ENCODE results near the gene MRPL16. TPM values are rescaled to one million over a fixed set of nuclear protein-coding genes. Genes with fewer than 3 reads are reported as not detected.

MRPL16 gene
- total RNA-seq (10 to 100 TPM; 22.8 to 24.6 TPM), total RNA-seq (13.2 to 94.0 (median 30.7) reads per million in 172 experiments)
- polyA plus RNA-seq (2013, experiment 1 of 2): 37.5 TPM
- polyA plus RNA-seq (2013, experiment 2 of 2): 38.4 TPM

DNA sequence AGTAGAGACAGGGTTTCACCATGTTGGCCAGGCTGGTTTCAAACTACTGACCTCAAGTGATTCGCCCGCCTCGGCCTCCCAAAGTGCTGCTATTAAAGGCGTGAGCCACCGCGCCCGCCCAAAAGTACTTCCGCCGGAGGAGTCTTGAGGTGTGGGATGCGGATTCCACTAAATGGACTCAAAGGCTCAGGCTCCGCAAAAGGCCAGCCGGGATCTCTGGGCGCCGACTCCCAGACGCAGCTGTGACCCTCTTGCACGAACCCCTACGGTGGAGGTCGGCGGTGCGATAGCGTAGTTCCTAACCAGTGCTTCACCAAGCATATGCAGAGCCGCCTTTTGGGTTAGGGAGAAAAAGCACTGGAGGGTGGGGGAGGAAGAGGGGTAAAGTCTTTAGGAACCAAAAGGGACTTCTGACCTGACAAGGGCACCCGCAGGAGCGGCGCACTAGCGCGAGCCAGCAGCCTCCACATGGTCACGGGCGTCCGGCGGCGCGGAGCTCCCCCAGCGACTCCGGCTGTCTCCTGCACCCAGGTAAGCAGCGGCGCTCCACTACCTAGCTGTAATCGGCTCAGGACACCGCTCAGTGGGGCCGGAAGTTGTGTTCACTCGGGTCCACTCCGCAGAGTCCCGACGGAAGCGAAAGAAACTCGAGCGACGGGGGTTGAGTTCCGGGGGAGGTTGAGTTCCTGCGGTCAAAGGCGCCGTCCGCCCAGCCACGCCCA, at the start of gene MRPL16:
Gene MRPL16 (minus strand): TSS at position 590 of the 722 bp plus-strand sequence. CDS start 120 bp downstream, at position 470.
- peak within 1 kb of the TSS; percentile 53 to 65 for H3K27ac ChIP-seq (ENCODE audit: low read depth in 1 of 2, low read length in 2 of 2)
- Mint-ChIP-seq H3K4me1 (ENCODE audit: low read depth) (peaks cover 33% of the 10 kb centered on the region), H3K9me3 (peaks cover 6% of the 10 kb centered on the region), H3K27ac (peak within 1 kb of the TSS; percentile 93), H3K4me3 (peak within 1 kb of the TSS; percentile 95), H3K36me3 (ENCODE audit: low read depth) (peaks cover 44% of the 10 kb centered on the region), H3K27me3 (peaks cover 3% of the 10 kb centered on the region)
- ATAC-seq (ENCODE audit: poor library complexity) (peak; percentile 99), DNase-seq (peak; percentile 84 to 95 (median 88))
- ChIA-PET POLR2A (interaction anchor here (1.5 to 2.9 kb wide), 6 partner anchors 9 to 195 kb away, joined by 4 to 23 read pairs (median 11); partner anchors contain the start of genes OSBP, PATL1 and STX3), CTCF (interaction anchor here (1.3 to 3.3 kb wide), 4 partner anchors 13 to 55 kb away, joined by 3 to 37 read pairs (median 4); partner anchors contain the start of gene STX3)
- H3K4me3 ChIP-seq (ENCODE audit: low read length): peak within 1 kb of the TSS; percentile 93
- peaks cover 26% of the 10 kb centered on the region for H3K36me3 ChIP-seq (ENCODE audit: insufficient read depth, low read length)
- peaks cover 25% of the 10 kb centered on the region for H3K4me1 ChIP-seq (ENCODE audit: insufficient read depth, low read length)
- TF ChIP-seq, protein P1, sequence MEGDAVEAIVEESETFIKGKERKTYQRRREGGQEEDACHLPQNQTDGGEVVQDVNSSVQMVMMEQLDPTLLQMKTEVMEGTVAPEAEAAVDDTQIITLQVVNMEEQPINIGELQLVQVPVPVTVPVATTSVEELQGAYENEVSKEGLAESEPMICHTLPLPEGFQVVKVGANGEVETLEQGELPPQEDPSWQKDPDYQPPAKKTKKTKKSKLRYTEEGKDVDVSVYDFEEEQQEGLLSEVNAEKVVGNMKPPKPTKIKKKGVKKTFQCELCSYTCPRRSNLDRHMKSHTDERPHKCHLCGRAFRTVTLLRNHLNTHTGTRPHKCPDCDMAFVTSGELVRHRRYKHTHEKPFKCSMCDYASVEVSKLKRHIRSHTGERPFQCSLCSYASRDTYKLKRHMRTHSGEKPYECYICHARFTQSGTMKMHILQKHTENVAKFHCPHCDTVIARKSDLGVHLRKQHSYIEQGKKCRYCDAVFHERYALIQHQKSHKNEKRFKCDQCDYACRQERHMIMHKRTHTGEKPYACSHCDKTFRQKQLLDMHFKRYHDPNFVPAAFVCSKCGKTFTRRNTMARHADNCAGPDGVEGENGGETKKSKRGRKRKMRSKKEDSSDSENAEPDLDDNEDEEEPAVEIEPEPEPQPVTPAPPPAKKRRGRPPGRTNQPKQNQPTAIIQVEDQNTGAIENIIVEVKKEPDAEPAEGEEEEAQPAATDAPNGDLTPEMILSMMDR (IDR thresholded peaks at IDR 0.05): peak; percentile 12
- no peaks in the 10 kb centered on the region for H3K27me3 ChIP-seq (ENCODE audit: control insufficient read depth in 1 of 2, insufficient read depth in 2 of 2, low read length in 2 of 2)
- no peaks in the 10 kb centered on the region for H3K9me3 ChIP-seq (ENCODE audit: control insufficient read depth in 1 of 2, insufficient read depth in 1 of 2, low read length in 2 of 2)
- intact Hi-C loops (cut with DNase I, micrococcal nuclease): loop anchor here (2.0 to 10.0 kb wide), 5 partner anchors 56 to 253 kb away; partner anchors contain the start of genes PATL1 (in 1 of the 2) and STX3 (in 1 of the 2)

DNA sequence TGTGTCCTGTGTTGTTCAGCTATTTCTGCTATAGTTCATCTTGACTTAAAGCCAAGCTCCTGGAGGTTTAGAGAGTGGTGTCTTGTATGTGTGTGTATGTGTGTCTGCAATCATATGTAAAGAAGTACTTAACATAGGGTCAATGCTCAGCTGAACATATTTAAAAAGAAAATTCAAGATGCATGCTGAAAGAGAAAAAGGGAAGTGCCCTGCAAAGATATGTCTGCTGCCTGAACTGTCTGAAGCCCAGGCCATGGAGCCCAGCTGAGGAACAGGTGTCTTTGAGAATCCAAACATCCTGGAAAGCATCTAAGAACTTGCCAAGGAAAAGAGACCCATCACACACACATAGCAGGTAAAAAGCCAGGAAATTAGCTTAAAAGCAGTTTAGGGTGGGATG, 49.1 kb upstream of the MRPL16 start:
- H3K4me1 ChIP-seq (ENCODE audit: insufficient read depth, low read length): peaks cover 15% of the 10 kb centered on the region
- TF ChIP-seq, protein P1 (IDR thresholded peaks at IDR 0.05): no peak
- Mint-ChIP-seq H3K4me1 (ENCODE audit: low read depth) (peaks cover 6% of the 10 kb centered on the region), H3K27ac (no peak overlapping the region), H3K36me3 (ENCODE audit: low read depth) (no peaks in the 10 kb centered on the region), H3K27me3 (no peaks in the 10 kb centered on the region), H3K9me3 (no peaks in the 10 kb centered on the region), H3K4me3 (no peak overlapping the region)
- no peak for ATAC-seq (ENCODE audit: poor library complexity)
- no peaks in the 10 kb centered on the region for H3K9me3 ChIP-seq (ENCODE audit: control insufficient read depth in 1 of 2, insufficient read depth in 1 of 2, low read length in 2 of 2)
- POLR2A ChIA-PET: no interaction called here
- CTCF ChIA-PET: interaction anchor here (1.1 kb wide), 1 partner anchor 37 kb away, joined by 3 read pairs; no protein-coding TSS in a partner anchor
- H3K4me3 ChIP-seq (ENCODE audit: low read length): no peak overlapping the region
- no peak for DNase-seq
- intact Hi-C loops (cut with DNase I, micrococcal nuclease): no loop called here
- no peak overlapping the region for H3K27ac ChIP-seq (ENCODE audit: low read depth in 1 of 2, low read length in 2 of 2)
- H3K27me3 ChIP-seq (ENCODE audit: control insufficient read depth in 1 of 2, insufficient read depth in 2 of 2, low read length in 2 of 2): no peaks in the 10 kb centered on the region
- H3K36me3 ChIP-seq (ENCODE audit: insufficient read depth, low read length): no peaks in the 10 kb centered on the region

DNA sequence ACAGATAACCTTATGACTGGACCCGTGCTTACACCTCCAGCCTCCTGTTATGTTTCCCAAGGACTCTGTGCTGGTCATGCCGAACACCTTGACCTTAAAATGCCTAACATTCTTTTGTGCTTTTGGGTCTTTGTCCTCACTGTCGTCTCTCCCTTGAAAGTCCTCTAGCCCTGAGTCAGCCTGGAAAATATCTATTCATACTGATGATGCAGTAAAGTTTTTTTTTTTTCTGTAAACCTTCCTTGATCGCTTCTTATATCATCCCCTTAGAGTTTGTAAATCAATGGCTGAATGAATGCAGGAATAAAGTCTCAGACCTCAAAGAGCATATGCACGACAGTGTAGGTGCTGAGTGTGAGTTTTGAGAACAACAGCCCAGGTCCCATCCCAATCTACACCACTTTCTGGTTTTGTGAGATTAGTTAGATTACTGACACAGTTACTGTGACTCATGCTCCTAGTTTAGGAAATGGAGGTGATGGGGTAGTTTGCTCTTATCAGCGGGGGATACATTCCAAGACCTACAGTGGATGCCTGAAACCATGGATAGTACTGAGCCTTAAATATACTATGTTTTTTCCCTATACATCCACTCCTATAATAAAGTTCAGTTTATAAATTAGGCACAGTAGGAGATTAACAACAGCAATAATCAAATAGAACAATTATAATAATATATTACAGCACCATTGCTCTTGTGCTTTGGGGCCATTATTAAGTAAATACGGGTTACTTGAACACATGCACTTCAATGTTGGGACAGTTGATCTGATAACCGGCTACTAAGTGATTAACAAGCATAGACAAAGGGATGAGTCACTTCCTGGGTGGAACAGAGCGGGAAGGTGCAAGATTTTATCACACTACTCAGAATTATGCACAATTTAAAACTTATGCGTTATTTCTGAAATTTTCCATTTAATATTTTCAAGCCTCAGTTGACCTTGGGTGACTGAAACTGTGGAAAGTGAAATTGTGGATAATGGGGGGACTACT, 47.2 kb upstream of the MRPL16 start:
- Mint-ChIP-seq H3K9me3 (no peaks in the 10 kb centered on the region), H3K36me3 (ENCODE audit: low read depth) (no peaks in the 10 kb centered on the region), H3K27me3 (no peaks in the 10 kb centered on the region), H3K4me1 (ENCODE audit: low read depth) (peaks cover 6% of the 10 kb centered on the region), H3K27ac (no peak overlapping the region), H3K4me3 (no peak overlapping the region)
- DNase-seq: peak in 4 of 14 experiments; percentile 22 to 50 (median 37)
- Histone ChIP-seq H3K4me3 (ENCODE audit: low read length) (no peak overlapping the region), H3K27me3 (ENCODE audit: control insufficient read depth in 1 of 2, insufficient read depth in 2 of 2, low read length in 2 of 2) (no peaks in the 10 kb centered on the region), H3K36me3 (ENCODE audit: insufficient read depth, low read length) (no peaks in the 10 kb centered on the region), H3K4me1 (ENCODE audit: insufficient read depth, low read length) (peaks cover 15% of the 10 kb centered on the region), H3K27ac (ENCODE audit: low read depth in 1 of 2, low read length in 2 of 2) (peak overlapping the region in 1 of 2 donors; percentile 14), H3K9me3 (ENCODE audit: control insufficient read depth in 1 of 2, insufficient read depth in 1 of 2, low read length in 2 of 2) (no peaks in the 10 kb centered on the region)
- no peak for ATAC-seq (ENCODE audit: poor library complexity)
- intact Hi-C loops (cut with DNase I, micrococcal nuclease): no loop called here
- CTCF ChIA-PET: no interaction called here
- POLR2A ChIA-PET: no interaction called here
- TF ChIP-seq, protein P1 (IDR thresholded peaks at IDR 0.05): no peak
